GM12878 (cell line): Measurements from ENCODE around the gene RECK. TPM values are rescaled to one million over a fixed set of nuclear protein-coding genes. Genes with fewer than 3 reads are reported as not detected.

ENCODE experiments used
- ATAC-seq: fragments of 200-7000 bp; cut with Tn5 transposase; 3 replicates; pipeline ENCODE4 v1.9.1; 2020; ENCODE audit warnings: mild to moderate bottlenecking, moderate library complexity
- BruUV-seq: library from RNA; stranded (reverse); fragments of 400-500 nt; replicated peaks from 2 replicates; lab custom pipeline; 2021; lab: Mats Ljungman, UMichigan
- CTCF ChIA-PET: fragments of 300-600 bp; sonication (Branson Sonifier 250); formaldehyde crosslinking; extraction: SDS; loops from one replicate; lab custom pipeline; 2021; ENCODE audit warnings: inconsistent platforms; lab: Yijun Ruan, JAX
- POLR2A ChIA-PET: fragments of 350-600 bp; formaldehyde crosslinking; extraction: SDS; loops from one replicate; lab custom pipeline; 2021; ENCODE audit warnings: inconsistent platforms; lab: Charles Lee
- RAD21 ChIA-PET: fragments of 300-600 bp; sonication (Branson Sonifier 250); formaldehyde crosslinking; loops from one replicate; lab custom pipeline; 2023; ENCODE audit warnings: antibody characterized with exemption; ENCODE audit not compliant: unreplicated experiment; lab: Charles Lee
- SMC1A ChIA-PET: fragments of 300-600 bp; sonication (Branson Sonifier 250); formaldehyde crosslinking; loops from one replicate; lab custom pipeline; 2023; ENCODE audit not compliant: unreplicated experiment, uncharacterized antibody; lab: Charles Lee
- DNase-seq: peaks from one replicate; pipeline ENCODE4 v3.0.0-alpha.2; 2011; ENCODE audit warnings: low read depth, low spot score
- FAIRE-seq: peaks from 3 replicates; lab custom pipeline; 2011; peaks lifted over from hg19 to GRCh38; lab: Jason Lieb, UNC
- H2AFZ ChIP-seq: 2 replicates; pipeline ENCODE4 v1.6.0; 2011; ENCODE audit warnings: low read depth, low read length, control low read depth; ENCODE audit not compliant: control insufficient read depth
- H3K27ac ChIP-seq: 2 replicates; pipeline ENCODE4 v1.5.1; 2011; ENCODE audit warnings: control low read depth; ENCODE audit not compliant: control insufficient read depth, insufficient read depth
- H3K27me3 ChIP-seq, 2 experiments: replicated peaks in 1 of 2; 2 replicates each; pipeline versions ENCODE4 v1.6.0 to v1.6.1; 2011; ENCODE audit warnings: low read length in 1 of 2; ENCODE audit not compliant: control insufficient read depth in 2 of 2, insufficient read depth in 2 of 2
- H3K36me3 ChIP-seq, 2 experiments: 2 replicates each; pipeline ENCODE4 v1.5.1; 2011; ENCODE audit warnings: low read length in 1 of 2; ENCODE audit not compliant: control insufficient read depth in 2 of 2, insufficient read depth in 2 of 2
- H3K4me1 ChIP-seq: 2 replicates; pipeline ENCODE4 v1.6.1; 2011; ENCODE audit warnings: mild to moderate bottlenecking, low read length, moderate library complexity, mixed read lengths; ENCODE audit not compliant: control insufficient read depth, insufficient read depth
- H3K4me2 ChIP-seq: 2 replicates; pipeline ENCODE4 v1.6.0; 2011; ENCODE audit warnings: control low read depth; ENCODE audit not compliant: control insufficient read depth, insufficient read depth
- H3K4me3 ChIP-seq: fragments of 200-600 bp; sonication (generic); 2 replicates; pipeline ENCODE4 v1.5.1; 2016
- H3K79me2 ChIP-seq: 2 replicates; pipeline ENCODE4 v1.6.0; 2011; ENCODE audit warnings: low read length; ENCODE audit not compliant: control insufficient read depth, insufficient read depth
- H3K9ac ChIP-seq: 2 replicates; pipeline ENCODE4 v1.8.0; 2011; ENCODE audit warnings: low read length, control low read depth, mixed read lengths; ENCODE audit not compliant: control insufficient read depth, insufficient read depth
- H3K9me3 ChIP-seq: replicated peaks from 3 replicates; pipeline ENCODE4 v1.5.1; 2011; ENCODE audit warnings: mild to moderate bottlenecking, low read length; ENCODE audit not compliant: control insufficient read depth, insufficient read depth
- H4K20me1 ChIP-seq: 2 replicates; pipeline ENCODE4 v1.6.0; 2011; ENCODE audit not compliant: control insufficient read depth, insufficient read depth
- ATF3 ChIP-seq: IDR thresholded peaks from 2 replicates; pipeline ENCODE4 v1.6.1; 2011; ENCODE audit warnings: low read depth, mild to moderate bottlenecking, low read length, moderate library complexity, borderline replicate concordance; ENCODE audit errors: extremely low read depth
- BCL11A ChIP-seq: IDR thresholded peaks from 2 replicates; pipeline ENCODE4 v1.6.1; 2011; ENCODE audit warnings: low read depth, low read length
- CBFB ChIP-seq: IDR thresholded peaks from 2 replicates; pipeline ENCODE4 v1.6.1; 2016; ENCODE audit warnings: antibody characterized with exemption, low read depth
- CHD4 ChIP-seq: fragments of 200-600 bp; sonication (generic); IDR thresholded peaks from 2 replicates; pipeline ENCODE4 v1.6.1; 2016; ENCODE audit warnings: mild to moderate bottlenecking
- CREM ChIP-seq: IDR thresholded peaks from 2 replicates; pipeline ENCODE4 v1.6.1; 2014; ENCODE audit warnings: antibody characterized with exemption, low read depth
- EED ChIP-seq: sonication (generic); IDR thresholded peaks from 2 replicates; pipeline ENCODE4 v1.6.1; 2016; ENCODE audit warnings: antibody characterized with exemption, low read depth
- FOS ChIP-seq: IDR thresholded peaks from 3 replicates; pipeline ENCODE4 v1.6.1; 2011; ENCODE audit warnings: borderline replicate concordance; ENCODE audit not compliant: insufficient read length; ENCODE audit errors: extremely low read depth
- GABPA ChIP-seq: IDR thresholded peaks from 2 replicates; pipeline ENCODE4 v1.6.1; 2014; ENCODE audit warnings: antibody characterized with exemption, low read depth, mild to moderate bottlenecking, inconsistent platforms
- GATAD2B ChIP-seq: fragments of 450-650 bp; conservative IDR thresholded peaks from 2 replicates; pipeline ENCODE4 v1.6.1; 2017; ENCODE audit warnings: low read depth, mild to moderate bottlenecking, moderate library complexity
- HCFC1 ChIP-seq: fragments of 150-350 bp; IDR thresholded peaks from 2 replicates; pipeline ENCODE4 v1.6.1; 2014; ENCODE audit warnings: low read length
- IRF4 ChIP-seq: IDR thresholded peaks from 2 replicates; pipeline ENCODE4 v1.6.1; 2011; ENCODE audit warnings: low read depth, low read length
- MLLT1 ChIP-seq: fragments of 450-650 bp; IDR thresholded peaks from 2 replicates; pipeline ENCODE4 v1.6.1; 2016; ENCODE audit warnings: mild to moderate bottlenecking
- MTA3 ChIP-seq: IDR thresholded peaks from 2 replicates; pipeline ENCODE4 v1.6.1; 2012; ENCODE audit warnings: low read length, inconsistent platforms, borderline replicate concordance
- MYC ChIP-seq: IDR thresholded peaks from 2 replicates; pipeline ENCODE4 v1.6.1; 2011; ENCODE audit warnings: mild to moderate bottlenecking, low read length, moderate library complexity, inconsistent platforms; ENCODE audit not compliant: insufficient read depth, insufficient replicate concordance, insufficient read length, severe bottlenecking
- NBN ChIP-seq: fragments of 450-650 bp; IDR thresholded peaks from 2 replicates; pipeline ENCODE4 v1.6.1; 2016
- NFYA ChIP-seq: IDR thresholded peaks from 2 replicates; pipeline ENCODE4 v1.6.1; 2011; ENCODE audit warnings: low read depth, mild to moderate bottlenecking, low read length, improper control_type of control experiment, borderline replicate concordance
- POLR2AphosphoS5 ChIP-seq: IDR thresholded peaks from 2 replicates; pipeline ENCODE4 v1.6.1; 2011; ENCODE audit warnings: mild to moderate bottlenecking, low read length, inconsistent platforms
- SP1 ChIP-seq: IDR thresholded peaks from one replicate; pipeline ENCODE4 v1.6.1; 2011; ENCODE audit warnings: low read depth, low read length
- SREBF1 ChIP-seq: IDR thresholded peaks from 2 replicates; pipeline ENCODE4 v1.6.1; 2012; ENCODE audit warnings: mild to moderate bottlenecking, low read length
- SUZ12 ChIP-seq: fragments of 200-600 bp; sonication (generic); IDR thresholded peaks from one replicate; pipeline ENCODE4 v1.6.1; 2018; ENCODE audit warnings: antibody characterized with exemption, mild to moderate bottlenecking; ENCODE audit not compliant: unreplicated experiment
- WGBS: methylation state at CpG from one replicate; pipeline ENCODE4 v1.1.6; 2016; ENCODE audit warnings: low lambda C conversion rate; ENCODE audit not compliant: insufficient replicate concordance, insufficient coverage; ENCODE audit errors: missing lambda C conversion rate; 5-methylcytosine and 5-hydroxymethylcytosine counted together
- in situ Hi-C: fragments of 300-500 bp; cut with MboI; formaldehyde crosslinking; loops from 9 replicates; pipeline ENCODE4 v1.14.3; 2018; ENCODE audit warnings: mixed read lengths
- intact Hi-C: fragments of 100-400 bp; cut with micrococcal nuclease; formaldehyde crosslinking; loops from one replicate; pipeline ENCODE4 v1.14.2; 2022; ENCODE audit not compliant: unreplicated experiment
- polyA plus RNA-seq, 11 experiments: library from polyadenylated mRNA; depleted of rRNA in 4 of 11; unstranded in 6 of 11; stranded (reverse) in 5 of 11; fragments of >200 nt; fragmentation: Nextera tagmentation in 4 of 11; fragmentation: Illumina TruSeq in 1 of 11; extraction: Ambion mirVana in 4 of 11; extraction: Trizol in 1 of 11; gene quantifications; 1 replicate in 1 of 11; 2 replicates in 10 of 11; pipeline versions ENCODE4 v1.2.1 to v1.2.3, GENCODE V29; 2011 to 2016; ENCODE audit warnings: inconsistent platforms in 2 of 11, missing spikeins in 2 of 11, low read depth in 1 of 11
- total RNA-seq, 4 experiments: library from RNA; depleted of rRNA in 3 of 4; stranded (reverse); fragments of >200 nt in 3 of 4; fragmentation: Illumina TruSeq in 1 of 4; extraction: Trizol in 1 of 4; gene quantifications; 2 replicates each; pipeline versions ENCODE4 v1.2.1 to v1.2.3, GENCODE V29; 2013 to 2021
- TF ChIP-seq, protein P1 (sequence below): fragments of 450-650 bp; formaldehyde crosslinking; IDR thresholded peaks from 2 replicates; pipeline ENCODE4 v1.5.0; 2022; ENCODE audit warnings: mild to moderate bottlenecking, missing genetic modification characterization

Gene RECK
- total and polyA plus RNA-seq, 10 of the 15 experiments (the other 5 are each of a cell fraction or from before 2014, with no cell fraction given), result 0.02 to 0.40 (median 0.13) TPM

DNA sequence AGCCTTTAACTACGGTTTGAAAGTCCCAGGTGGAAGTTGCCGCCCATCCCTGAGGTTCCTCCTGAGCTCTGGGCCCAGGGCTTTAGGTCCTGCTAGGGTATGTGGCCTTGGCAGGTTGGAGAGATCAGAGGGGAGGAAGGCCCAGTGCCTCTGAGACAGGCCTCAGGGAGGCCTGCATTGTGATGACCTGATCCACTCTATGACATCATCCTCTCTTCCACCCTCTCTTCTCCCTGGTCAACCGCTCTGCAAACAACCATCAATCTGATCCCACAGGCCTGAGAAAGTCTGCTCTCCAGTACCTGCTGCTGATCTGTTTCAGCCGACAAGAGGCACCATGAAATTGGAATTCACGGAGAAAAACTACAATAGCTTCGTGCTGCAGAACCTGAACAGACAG is 132.5 kb downstream of the RECK start, which contains the start of gene CCIN (continued):
- TF ChIP-seq, protein P1, sequence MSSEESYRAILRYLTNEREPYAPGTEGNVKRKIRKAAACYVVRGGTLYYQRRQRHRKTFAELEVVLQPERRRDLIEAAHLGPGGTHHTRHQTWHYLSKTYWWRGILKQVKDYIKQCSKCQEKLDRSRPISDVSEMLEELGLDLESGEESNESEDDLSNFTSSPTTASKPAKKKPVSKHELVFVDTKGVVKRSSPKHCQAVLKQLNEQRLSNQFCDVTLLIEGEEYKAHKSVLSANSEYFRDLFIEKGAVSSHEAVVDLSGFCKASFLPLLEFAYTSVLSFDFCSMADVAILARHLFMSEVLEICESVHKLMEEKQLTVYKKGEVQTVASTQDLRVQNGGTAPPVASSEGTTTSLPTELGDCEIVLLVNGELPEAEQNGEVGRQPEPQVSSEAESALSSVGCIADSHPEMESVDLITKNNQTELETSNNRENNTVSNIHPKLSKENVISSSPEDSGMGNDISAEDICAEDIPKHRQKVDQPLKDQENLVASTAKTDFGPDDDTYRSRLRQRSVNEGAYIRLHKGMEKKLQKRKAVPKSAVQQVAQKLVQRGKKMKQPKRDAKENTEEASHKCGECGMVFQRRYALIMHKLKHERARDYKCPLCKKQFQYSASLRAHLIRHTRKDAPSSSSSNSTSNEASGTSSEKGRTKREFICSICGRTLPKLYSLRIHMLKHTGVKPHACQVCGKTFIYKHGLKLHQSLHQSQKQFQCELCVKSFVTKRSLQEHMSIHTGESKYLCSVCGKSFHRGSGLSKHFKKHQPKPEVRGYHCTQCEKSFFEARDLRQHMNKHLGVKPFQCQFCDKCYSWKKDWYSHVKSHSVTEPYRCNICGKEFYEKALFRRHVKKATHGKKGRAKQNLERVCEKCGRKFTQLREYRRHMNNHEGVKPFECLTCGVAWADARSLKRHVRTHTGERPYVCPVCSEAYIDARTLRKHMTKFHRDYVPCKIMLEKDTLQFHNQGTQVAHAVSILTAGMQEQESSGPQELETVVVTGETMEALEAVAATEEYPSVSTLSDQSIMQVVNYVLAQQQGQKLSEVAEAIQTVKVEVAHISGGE, result no peak
- TF ChIP-seq GABPA (no peak), SP1 (no peak), SUZ12 (no peak)
- TF ChIP-seq, all 136 proteins: peak for 0

DNA sequence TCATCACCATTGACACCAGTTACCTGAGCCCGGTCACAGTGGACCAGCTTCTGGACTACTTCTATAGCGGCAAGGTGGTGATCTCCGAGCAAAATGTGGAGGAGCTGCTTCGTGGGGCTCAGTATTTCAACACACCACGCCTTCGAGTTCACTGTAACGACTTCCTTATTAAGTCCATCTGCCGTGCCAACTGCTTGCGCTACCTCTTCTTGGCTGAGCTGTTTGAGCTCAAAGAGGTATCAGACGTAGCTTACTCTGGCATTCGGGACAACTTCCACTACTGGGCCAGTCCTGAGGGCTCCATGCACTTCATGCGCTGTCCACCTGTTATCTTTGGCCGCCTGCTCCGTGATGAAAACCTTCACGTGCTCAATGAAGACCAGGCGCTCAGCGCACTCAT is 133.0 kb downstream of the RECK start:
- Histone ChIP-seq H2AFZ (no peak overlapping the region), H3K4me2 (no peak overlapping the region), H4K20me1 (no peaks in the 10 kb centered on the region), H3K9ac (no peak overlapping the region), H3K4me3 (no peak overlapping the region), H3K9me3 (no peaks in the 10 kb centered on the region), H3K4me1 (peaks cover 3% of the 10 kb centered on the region; the same call in 1 of the 2 replicates), H3K79me2 (no peaks in the 10 kb centered on the region), H3K27ac (no peak overlapping the region), H3K36me3 (no peaks in the 10 kb centered on the region), H3K27me3 (no peaks in the 10 kb centered on the region; a peak in 2 of 4 replicates)
- POLR2A ChIA-PET, result no interaction called here
- no peak for DNase-seq
- WGBS, result 60% methylated on average over 17 of the region's 17 CpGs
- intact Hi-C loops, result loop anchor here (10.0 kb wide), 1 partner anchor 135 kb away; the partner anchor contains the start of gene RECK
- no peak for ATAC-seq
- CTCF ChIA-PET, result interaction anchor here (0.5 to 7.8 kb wide), 3 partner anchors 20 to 74 kb away, joined by 3 to 258 read pairs (median 3); no protein-coding TSS in a partner anchor
- no peak for FAIRE-seq
- in situ Hi-C loops, result loop anchor here (5.0 kb wide), 1 partner anchor 67 kb away; no protein-coding TSS in a partner anchor
- no TSS peak for BruUV-seq
- SMC1A ChIA-PET, result interaction anchor here (1.8 to 9.1 kb wide), 2 partner anchors 21 to 67 kb away, joined by 5 to 134 read pairs; no protein-coding TSS in a partner anchor
- RAD21 ChIA-PET, result interaction anchor here (1.6 kb wide), 1 partner anchor 159 kb away, joined by 4 read pairs; no protein-coding TSS in a partner anchor
- TF ChIP-seq NFYA (no peak), EED (no peak), CBFB (no peak), SREBF1 (no peak), BCL11A (no peak), ATF3 (no peak), NBN (no peak), CREM (no peak), CHD4 (no peak), POLR2AphosphoS5 (no peak), HCFC1 (no peak), IRF4 (no peak), FOS (no peak), MLLT1 (no peak), MTA3 (no peak), MYC (no peak), GATAD2B (no peak)
